NCI-H2196 (cell line): ENCODE data around the gene OPRD1.
"Not testable (repeated sequence)": the region's sequence is repeated elsewhere in the genome, so short reads cannot be mapped to it uniquely, and the experiment has no call there.

Experiments
- DNase-seq: peaks from one replicate; lab custom pipeline; 2025; ENCODE audit not compliant: unreplicated experiment; lab: John Stamatoyannopoulos, UW

The OPRD1 gene

GRCh38 chr1:28800324-28800723 lies 11.6 kb upstream of the OPRD1 start:
- no peak for DNase-seq

DNA sequence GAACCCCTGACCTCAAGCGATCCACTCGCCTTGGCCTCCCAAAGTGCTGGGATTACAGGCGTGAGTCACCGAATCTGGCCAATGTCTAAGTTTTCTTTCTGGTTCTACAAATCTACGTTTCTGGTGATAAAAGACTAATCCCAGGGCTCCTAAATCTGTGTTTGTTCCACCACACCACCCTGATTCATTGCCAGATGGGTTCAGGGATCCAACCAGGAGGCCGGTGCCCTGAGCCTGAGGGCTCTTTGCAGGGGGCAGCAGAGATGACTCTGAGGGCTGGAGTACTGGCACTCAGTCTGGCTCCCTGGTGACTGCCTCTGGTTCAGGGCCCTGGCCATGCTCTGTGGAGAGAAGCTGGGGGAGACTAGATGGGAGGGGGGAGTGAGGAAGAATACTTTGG lies 10.5 kb upstream of the OPRD1 start:
- no peak for DNase-seq

DNA sequence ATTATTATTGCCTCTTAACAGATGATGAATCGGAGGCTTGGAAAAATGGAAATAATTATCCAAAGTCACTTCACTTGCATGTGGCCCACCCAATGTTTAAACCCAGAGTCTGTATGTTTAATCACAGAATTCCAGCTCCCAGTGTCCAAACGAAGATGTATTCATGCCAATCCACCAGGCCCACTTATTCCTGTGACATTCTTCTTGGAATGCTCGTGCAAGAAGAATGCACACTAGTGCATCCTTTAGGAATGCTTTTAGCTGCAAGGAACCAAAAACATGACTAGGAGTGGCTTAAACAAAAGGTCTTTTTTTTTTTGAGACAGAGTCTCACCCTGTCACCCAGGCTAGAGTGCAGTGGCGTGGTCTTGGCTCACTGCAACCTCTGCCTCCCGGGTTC lies 8.9 kb upstream of the OPRD1 start:
- DNase-seq: no peak

DNA sequence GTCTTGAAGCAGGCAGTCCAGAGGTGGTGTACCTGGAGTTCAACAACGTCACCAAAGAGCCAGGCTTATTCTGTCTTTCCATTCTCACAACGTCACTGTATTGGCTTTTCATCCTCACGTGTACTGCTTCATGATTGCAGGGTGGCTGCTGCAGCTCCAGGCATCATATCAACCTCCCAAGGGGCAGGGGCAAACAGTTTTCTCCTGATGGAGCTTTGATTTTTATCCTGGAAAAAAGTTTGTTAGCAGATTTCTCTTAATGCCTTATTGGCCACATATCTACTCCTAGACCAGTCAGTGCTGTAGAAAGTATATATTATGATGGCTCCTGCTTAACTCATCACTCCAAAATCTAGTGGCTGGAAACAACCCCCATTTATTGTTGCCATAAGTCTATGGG lies 8.3 kb upstream of the OPRD1 start:
- no peak for DNase-seq

DNA sequence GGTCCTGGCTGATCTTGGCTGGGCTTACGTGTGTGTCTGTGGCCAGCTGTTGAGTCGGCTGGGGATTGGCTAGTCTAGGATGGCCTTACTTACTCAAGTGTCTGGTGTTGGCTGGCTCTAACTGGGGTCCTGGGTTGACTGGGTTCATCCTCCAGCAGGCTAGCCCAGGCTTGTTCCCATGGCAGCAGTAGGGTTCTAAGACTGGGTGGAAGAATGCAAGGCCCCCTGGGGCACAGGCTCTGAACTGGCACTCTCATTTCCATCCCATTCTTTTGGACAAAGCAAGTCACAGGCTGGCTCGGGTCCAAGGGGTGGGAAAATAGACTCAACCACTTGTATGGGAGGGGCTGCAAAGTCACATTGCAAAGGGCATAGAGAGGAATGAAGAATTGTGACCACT lies 7.9 kb upstream of the OPRD1 start:
- DNase-seq: no peak

DNA sequence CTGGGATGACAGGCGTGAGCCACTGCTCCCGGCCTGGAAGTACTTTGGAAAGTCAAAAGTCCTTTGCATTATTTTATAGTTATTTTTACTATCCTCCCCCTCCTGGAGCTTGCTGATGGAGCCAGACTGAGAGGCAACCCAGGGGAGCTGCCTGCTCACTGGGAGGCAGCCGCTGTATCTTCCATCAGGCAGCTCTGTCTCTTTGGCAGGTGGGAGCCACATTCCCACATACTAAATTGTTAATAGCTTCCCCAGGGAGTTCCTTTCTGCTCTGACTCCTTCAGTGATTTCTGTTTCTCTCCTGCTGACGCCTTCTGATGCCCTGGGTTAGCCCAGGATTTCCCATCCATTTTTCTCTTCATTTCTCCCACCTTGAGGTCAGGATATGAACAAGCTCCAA lies 4.9 kb upstream of the OPRD1 start:
- no peak for DNase-seq

GRCh38 chr1:28807986-28808385 lies 4.0 kb upstream of the OPRD1 start:
- DNase-seq: no peak

GRCh38 chr1:28811369-28811765 lies 603 bp upstream of the OPRD1 start:
- no peak for DNase-seq

- DNase-seq: peak; percentile 77
Observed at GRCh38 chr1:28812669-28813468, 899 bp downstream of the OPRD1 start.

- no peak for DNase-seq
Observed at GRCh38 chr1:28813931-28814465, 2.0 kb downstream of the OPRD1 start.

DNA sequence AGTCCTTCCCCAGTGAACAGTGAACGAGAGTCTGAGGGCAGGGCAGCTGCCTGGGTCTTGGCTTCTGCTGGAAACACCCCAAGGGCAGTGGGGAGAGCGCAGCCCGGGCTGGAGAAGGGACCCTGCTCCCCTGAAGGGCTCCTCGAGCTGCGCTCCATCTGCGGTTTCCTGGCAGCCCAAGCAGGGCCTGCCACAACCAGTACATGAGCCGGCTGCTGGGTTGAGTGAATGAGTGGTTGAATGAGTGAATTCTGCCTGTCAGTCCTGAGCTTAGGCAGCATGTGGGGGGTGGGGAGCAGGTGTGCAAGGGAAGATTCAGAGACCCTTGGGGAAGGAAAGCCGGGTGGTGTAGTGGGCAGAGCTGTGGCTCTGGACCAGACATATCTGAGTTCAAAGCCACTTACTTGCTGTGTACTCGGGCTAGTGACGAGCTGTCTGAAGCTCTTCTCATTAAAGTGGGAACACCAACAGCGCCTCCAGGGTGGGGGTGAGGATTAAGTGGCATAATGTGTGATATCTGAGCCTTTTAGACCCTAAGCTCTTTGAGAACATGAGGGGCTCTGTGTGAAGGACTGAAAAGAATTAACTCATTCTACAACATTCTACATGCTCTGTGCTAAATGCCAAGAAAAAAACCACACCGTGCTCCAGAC lies 3.7 kb downstream of the OPRD1 start:
- no peak for DNase-seq

DNA sequence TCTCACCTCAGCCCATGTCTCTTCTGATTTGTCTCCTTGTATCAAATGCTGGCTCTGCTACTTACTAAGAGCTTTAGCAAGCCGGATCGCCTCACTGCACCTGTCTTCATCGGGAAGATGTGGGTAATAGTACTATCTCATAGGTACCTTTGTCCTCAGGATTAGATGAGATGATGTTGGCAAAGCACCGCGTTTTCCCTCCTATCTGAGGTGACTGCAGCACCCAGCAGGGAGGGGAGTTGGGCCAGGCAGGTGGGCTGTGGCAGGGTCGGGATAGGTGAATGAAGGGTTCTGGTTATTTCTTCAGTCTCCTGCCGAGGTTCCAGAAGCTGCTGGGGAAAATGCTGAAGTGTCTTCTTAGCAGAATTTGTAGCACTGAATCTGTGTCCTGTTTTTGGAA lies 5.2 kb downstream of the OPRD1 start:
- no peak for DNase-seq

GRCh38 chr1:28819020-28819419 lies 7.0 kb downstream of the OPRD1 start:
- DNase-seq: no peak

DNA sequence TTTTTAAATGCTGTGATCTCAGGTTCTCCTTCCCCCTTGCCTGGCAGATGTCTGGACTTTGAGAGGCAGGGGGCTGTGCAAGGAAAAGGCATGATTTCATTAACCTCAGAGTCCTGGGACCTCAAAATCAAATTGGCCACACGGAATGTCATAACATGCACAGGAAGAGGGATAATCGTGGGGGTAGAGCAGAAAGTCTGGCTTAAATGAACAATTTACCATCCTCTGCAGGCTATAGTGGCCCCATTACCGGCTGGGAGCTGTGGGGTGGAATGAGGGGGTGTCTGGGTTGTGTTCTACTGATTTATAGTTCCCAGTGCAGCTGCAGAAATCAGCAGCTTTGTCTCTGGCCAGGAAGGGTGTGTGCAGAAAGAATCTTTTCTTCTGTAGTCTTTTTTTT lies 10.8 kb downstream of the OPRD1 start:
- DNase-seq: no peak

DNA sequence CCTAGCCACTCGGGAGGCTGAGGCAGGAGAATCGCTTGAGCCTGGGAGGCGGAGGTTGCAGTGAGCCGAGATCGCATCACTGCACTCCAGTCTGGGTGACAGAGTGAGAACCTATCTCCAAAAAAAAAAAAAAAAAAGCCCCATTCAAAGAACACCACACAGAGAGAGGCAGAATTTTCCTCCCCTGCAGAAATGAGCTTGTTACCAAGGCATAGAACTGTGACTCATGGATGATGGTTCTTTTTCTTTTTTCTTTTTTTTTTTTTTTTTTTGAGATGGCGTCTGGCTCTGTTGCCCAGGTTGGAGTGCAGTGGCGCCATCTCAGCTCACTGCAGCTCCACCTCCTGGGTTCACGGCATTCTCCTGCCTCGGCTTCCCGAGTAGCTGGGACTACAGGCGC lies 12.1 kb downstream of the OPRD1 start:
- not testable (repeated sequence) for DNase-seq

- DNase-seq: not testable (repeated sequence)
Observed at GRCh38 chr1:28828227-28828858, 16.4 kb downstream of the OPRD1 start.

DNA sequence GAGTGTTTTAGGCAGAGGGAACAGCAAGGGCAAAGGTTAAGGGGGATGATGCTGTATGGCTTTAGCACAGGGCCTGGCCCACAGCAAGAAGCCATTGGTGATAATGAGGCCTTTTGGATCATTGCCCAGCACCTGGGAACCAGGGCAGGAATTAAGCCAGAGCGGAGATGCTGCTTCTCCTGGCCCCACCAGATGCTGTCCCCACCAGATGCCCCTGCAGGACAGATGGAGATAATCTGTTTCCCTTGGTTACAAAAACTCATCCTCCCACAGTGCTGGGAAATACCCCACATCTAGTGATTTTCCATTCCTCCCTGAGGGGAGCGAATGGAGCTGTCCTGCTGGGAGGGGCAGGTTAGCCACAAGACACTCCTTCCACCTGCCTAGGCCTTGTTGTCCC lies 18.8 kb downstream of the OPRD1 start:
- peak; percentile 62 for DNase-seq

DNA sequence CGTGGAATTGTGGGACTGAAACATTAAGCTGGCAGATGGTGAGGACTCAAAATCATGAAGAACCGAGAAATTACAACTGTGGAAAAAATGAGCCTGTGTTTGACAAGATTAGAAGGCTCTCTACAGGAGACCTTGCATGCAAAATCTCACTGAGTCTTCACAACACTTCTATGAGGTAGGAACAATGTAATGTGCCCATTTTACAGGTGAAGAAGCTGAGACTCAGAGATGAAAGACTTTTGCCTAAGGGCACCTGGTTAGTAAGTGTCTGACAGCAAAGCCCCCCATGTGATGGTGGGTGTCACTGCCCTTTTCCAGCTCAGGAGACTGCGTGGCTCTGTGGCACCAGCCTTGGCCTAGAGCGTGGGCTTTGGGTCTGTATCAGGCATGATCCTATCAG lies 21.0 kb downstream of the OPRD1 start:
- DNase-seq: no peak

GRCh38 chr1:28833381-28833780 lies 21.4 kb downstream of the OPRD1 start:
- no peak for DNase-seq

GRCh38 chr1:28835237-28835650 lies 23.3 kb downstream of the OPRD1 start:
- DNase-seq: peak; percentile 93

- no peak for DNase-seq
Observed at GRCh38 chr1:28836421-28836956, 24.5 kb downstream of the OPRD1 start.
